ENCODE results near the gene OLFML1.

Gene OLFML1

GRCh38 chr11:7480113-7480512, 5.2 kb upstream of the OLFML1 start:
- DNase-seq (ENCODE audit: low read depth in 2 of 2): no peak

GRCh38 chr11:7484131-7484530, 1.2 kb upstream of the OLFML1 start:
- no peak for DNase-seq (ENCODE audit: low read depth in 2 of 2)

- DNase-seq (ENCODE audit: low read depth in 2 of 2): no peak
Measured at GRCh38 chr11:7484645-7485044, 661 bp upstream of the OLFML1 start.

GRCh38 chr11:7486098-7486780, 933 bp downstream of the OLFML1 start:
- no peak for DNase-seq (ENCODE audit: low read depth in 2 of 2)

- DNase-seq (ENCODE audit: low read depth in 2 of 2): no peak
Measured at GRCh38 chr11:7486781-7487140, 1.5 kb downstream of the OLFML1 start.

- DNase-seq (ENCODE audit: low read depth in 2 of 2): no peak
Measured at GRCh38 chr11:7487360-7487759, 2.1 kb downstream of the OLFML1 start.

- no peak for DNase-seq (ENCODE audit: low read depth in 2 of 2)
Measured at GRCh38 chr11:7488681-7489080, 3.4 kb downstream of the OLFML1 start.

GRCh38 chr11:7489376-7489775, 4.1 kb downstream of the OLFML1 start:
- no peak for DNase-seq (ENCODE audit: low read depth in 2 of 2)

- DNase-seq (ENCODE audit: low read depth in 2 of 2): no peak
Measured at GRCh38 chr11:7490054-7490453, 4.7 kb downstream of the OLFML1 start.

- no peak for DNase-seq (ENCODE audit: low read depth in 2 of 2)
Measured at GRCh38 chr11:7490535-7490934, 5.2 kb downstream of the OLFML1 start.

- no peak for DNase-seq (ENCODE audit: low read depth in 2 of 2)
Measured at GRCh38 chr11:7492253-7492652, 6.9 kb downstream of the OLFML1 start.

- no peak for DNase-seq (ENCODE audit: low read depth in 2 of 2)
Measured at GRCh38 chr11:7493670-7494069, 8.4 kb downstream of the OLFML1 start.

GRCh38 chr11:7494086-7494745, 8.9 kb downstream of the OLFML1 start:
- DNase-seq (ENCODE audit: low read depth in 2 of 2): no peak

- DNase-seq (ENCODE audit: low read depth in 2 of 2): no peak
Measured at GRCh38 chr11:7495882-7496551, 10.7 kb downstream of the OLFML1 start.

- DNase-seq (ENCODE audit: low read depth in 2 of 2): no peak
Measured at GRCh38 chr11:7498193-7498592, 12.9 kb downstream of the OLFML1 start.

GRCh38 chr11:7499081-7499480, 13.8 kb downstream of the OLFML1 start:
- no peak for DNase-seq (ENCODE audit: low read depth in 2 of 2)

- no peak for DNase-seq (ENCODE audit: low read depth in 2 of 2)
Measured at GRCh38 chr11:7500251-7500650, 14.9 kb downstream of the OLFML1 start.

GRCh38 chr11:7501251-7501650, 15.9 kb downstream of the OLFML1 start:
- no peak for DNase-seq (ENCODE audit: low read depth in 2 of 2)

- no peak for DNase-seq (ENCODE audit: low read depth in 2 of 2)
Measured at GRCh38 chr11:7501894-7502293, 16.6 kb downstream of the OLFML1 start.

- no peak for DNase-seq (ENCODE audit: low read depth in 2 of 2)
Measured at GRCh38 chr11:7506243-7506642, 20.9 kb downstream of the OLFML1 start.

GRCh38 chr11:7508087-7508486, 22.8 kb downstream of the OLFML1 start:
- no peak for DNase-seq (ENCODE audit: low read depth in 2 of 2)

GRCh38 chr11:7509966-7510365, 24.7 kb downstream of the OLFML1 start:
- no peak for DNase-seq (ENCODE audit: low read depth in 2 of 2)

- no peak for DNase-seq (ENCODE audit: low read depth in 2 of 2)
Measured at GRCh38 chr11:7511401-7511800, 26.1 kb downstream of the OLFML1 start.

All from stimulated activated CD8-positive, alpha-beta memory T cell treated with anti-CD3 and anti-CD28 coated beads, Interleukin-2, amount 100 ng/mL, for 48 hours (primary cell).